MG63 (cell line): ENCODE results near the gene POLD1. TPM values are rescaled to one million over a fixed set of nuclear protein-coding genes. Genes with fewer than 3 reads are reported as not detected.
"Not testable (repeated sequence)": the region's sequence is repeated elsewhere in the genome, so short reads cannot be mapped to it uniquely, and the experiment has no call there.

Experiments used
- DNase-seq: peaks from one replicate; pipeline ENCODE4 v3.0.0-alpha.2; 2020
- H3K27me3 ChIP-seq: fragments of 250-450 bp; sonication (Bioruptor Pico); 2 replicates; pipeline ENCODE4 v1.5.1; 2020; ENCODE audit warnings: mild to moderate bottlenecking, moderate library complexity
- H3K36me3 ChIP-seq: fragments of 250-450 bp; sonication (Bioruptor Pico); 2 replicates; pipeline ENCODE4 v1.5.1; 2020; ENCODE audit warnings: mild to moderate bottlenecking, moderate library complexity
- H3K4me3 ChIP-seq: fragments of 250-450 bp; sonication (Bioruptor Pico); 2 replicates; pipeline ENCODE4 v1.5.1; 2020; ENCODE audit warnings: mild to moderate bottlenecking, moderate library complexity
- H3K9me3 ChIP-seq: fragments of 250-450 bp; sonication (Bioruptor Pico); 2 replicates; pipeline ENCODE4 v1.5.1; 2020; ENCODE audit warnings: mild to moderate bottlenecking, moderate library complexity
- total RNA-seq: library from RNA; depleted of rRNA; stranded (reverse); fragments of >200 nt; shearing (Covaris generic); gene quantifications from 2 replicates; pipeline ENCODE4 v1.2.3, GENCODE V29; 2014; ENCODE audit warnings: low replicate concordance

The POLD1 gene
- total RNA-seq, 1 experiment from 2014 or later = 117 TPM

DNA sequence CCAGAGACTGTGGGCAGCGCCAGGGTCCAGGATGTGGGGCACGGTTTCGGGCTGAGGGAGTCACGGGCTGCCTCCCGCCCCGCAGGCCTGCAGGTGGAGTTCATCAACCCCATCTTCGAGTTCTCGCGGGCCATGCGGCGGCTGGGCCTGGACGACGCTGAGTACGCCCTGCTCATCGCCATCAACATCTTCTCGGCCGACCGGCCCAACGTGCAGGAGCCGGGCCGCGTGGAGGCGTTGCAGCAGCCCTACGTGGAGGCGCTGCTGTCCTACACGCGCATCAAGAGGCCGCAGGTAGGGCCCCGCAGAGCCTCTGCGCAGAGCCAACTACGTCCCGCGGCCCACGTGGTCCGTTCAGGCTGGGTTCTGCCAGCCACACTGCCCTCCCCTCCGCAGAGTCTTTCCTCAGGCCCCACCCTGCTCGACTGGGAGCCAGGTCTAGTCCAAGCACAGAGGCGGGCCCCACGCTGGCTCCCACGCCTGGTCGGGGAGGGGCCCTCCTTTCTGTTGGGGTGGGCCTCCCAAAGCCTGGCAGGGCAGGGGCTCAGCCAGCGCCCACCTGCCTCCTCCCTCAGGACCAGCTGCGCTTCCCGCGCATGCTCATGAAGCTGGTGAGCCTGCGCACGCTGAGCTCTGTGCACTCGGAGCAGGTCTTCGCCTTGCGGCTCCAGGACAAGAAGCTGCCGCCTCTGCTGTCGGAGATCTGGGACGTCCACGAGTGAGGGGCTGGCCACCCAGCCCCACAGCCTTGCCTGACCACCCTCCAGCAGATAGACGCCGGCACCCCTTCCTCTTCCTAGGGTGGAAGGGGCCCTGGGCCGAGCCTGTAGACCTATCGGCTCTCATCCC lies 2.0 kb upstream of the POLD1 start:
- no peaks in the 10 kb centered on the region for H3K27me3 ChIP-seq
- DNase-seq = no peak
- H3K36me3 ChIP-seq = peaks cover 66% of the 10 kb centered on the region
- no peak overlapping the region for H3K4me3 ChIP-seq
- H3K9me3 ChIP-seq = no peaks in the 10 kb centered on the region

- Histone ChIP-seq H3K36me3 (peaks cover 64% of the 10 kb centered on the region), H3K9me3 (no peaks in the 10 kb centered on the region), H3K4me3 (peak overlapping the region; percentile 78), H3K27me3 (no peaks in the 10 kb centered on the region)
- no peak for DNase-seq
These were observed 921 bp upstream of the POLD1 start for GRCh38 chr19:50383001-50383851.

- DNase-seq = peak; percentile 44
- no peaks in the 10 kb centered on the region for H3K9me3 ChIP-seq
- H3K36me3 ChIP-seq = peaks cover 48% of the 10 kb centered on the region
- no peaks in the 10 kb centered on the region for H3K27me3 ChIP-seq
- peak overlapping the region; percentile 78 for H3K4me3 ChIP-seq
These were observed 763 bp downstream of the POLD1 start for GRCh38 chr19:50384685-50385535.

DNA sequence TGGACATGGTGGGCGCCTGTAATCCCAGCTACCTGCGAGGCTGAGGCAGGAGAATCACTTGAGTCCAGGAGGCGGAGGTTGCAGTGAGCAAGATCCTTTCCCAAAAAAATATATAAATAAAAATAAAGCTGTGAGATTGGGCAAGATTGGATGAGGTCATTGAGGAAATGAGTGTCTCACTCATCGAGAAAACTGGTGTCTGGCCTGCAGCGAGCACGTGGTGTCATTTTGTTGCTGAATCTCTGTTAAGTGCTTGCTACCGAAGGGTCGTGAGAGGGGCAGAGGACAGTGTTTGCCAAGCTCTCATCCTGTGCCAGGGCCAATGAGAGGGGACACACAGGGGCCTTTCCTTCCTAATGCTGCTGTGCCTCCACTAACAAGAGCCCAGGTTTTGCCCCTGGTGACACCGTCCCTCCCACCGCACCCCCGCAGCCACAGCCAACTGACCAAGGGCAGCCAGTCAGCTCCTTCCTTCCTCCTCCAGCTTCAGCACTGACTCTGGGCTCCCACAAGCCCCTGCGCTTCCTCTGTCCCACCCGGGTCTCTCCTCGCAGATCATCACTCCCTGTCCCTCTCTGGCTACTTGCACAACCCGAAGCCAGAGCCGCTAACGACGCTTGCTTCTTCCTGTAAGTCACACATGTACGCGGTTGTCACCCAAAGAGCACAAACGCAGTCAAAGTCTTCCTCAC lies 3.2 kb downstream of the POLD1 start:
- Histone ChIP-seq H3K9me3 (no peaks in the 10 kb centered on the region), H3K36me3 (peaks cover 42% of the 10 kb centered on the region), H3K27me3 (no peaks in the 10 kb centered on the region), H3K4me3 (no peak overlapping the region)
- no peak for DNase-seq

DNA sequence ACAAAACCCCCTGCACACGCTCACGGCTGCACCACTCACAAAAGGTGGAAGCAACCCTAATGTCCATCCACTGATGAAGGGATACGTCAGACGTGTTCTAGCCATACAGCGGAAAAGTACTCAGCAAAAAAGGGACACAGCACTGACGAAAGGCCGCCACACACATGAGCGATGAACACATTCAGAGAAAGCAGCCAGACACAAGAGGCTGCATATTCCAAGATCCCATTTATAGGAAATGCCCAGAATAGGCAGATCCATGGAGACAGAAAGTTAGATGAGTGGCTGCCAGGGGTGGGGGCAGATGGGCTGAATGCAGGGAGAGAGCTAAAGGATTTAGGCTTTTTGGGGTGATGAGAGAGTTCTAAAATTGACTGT lies 3.7 kb downstream of the POLD1 start:
- peaks cover 41% of the 10 kb centered on the region for H3K36me3 ChIP-seq
- DNase-seq = no peak
- no peaks in the 10 kb centered on the region for H3K9me3 ChIP-seq
- no peaks in the 10 kb centered on the region for H3K27me3 ChIP-seq
- no peak overlapping the region for H3K4me3 ChIP-seq

DNA sequence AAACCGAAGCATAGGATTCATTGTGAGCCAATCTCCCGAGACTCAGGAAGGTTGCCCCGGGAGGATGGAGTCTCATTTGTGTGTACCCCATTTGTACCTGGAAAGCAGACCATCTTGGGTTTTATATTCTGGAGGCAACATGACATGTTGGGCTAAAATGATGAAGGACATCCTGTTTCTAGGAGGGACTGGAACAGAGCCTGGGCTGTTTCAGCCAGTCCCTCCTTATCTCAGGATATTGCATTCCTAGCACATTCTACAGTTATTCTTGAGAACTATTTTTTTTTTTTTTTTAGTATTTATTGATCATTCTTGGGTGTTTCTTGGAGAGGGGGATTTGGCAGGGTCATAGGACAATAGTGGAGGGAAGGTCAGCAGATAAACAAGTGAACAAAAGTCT lies 6.1 kb downstream of the POLD1 start:
- H3K4me3 ChIP-seq, H3K27me3 ChIP-seq, DNase-seq, H3K9me3 ChIP-seq: not testable (repeated sequence)
- peaks cover 55% of the 10 kb centered on the region for H3K36me3 ChIP-seq

- not testable (repeated sequence) for H3K27me3 ChIP-seq, H3K4me3 ChIP-seq, H3K9me3 ChIP-seq, DNase-seq
- peaks cover 52% of the 10 kb centered on the region for H3K36me3 ChIP-seq
These were observed 6.8 kb downstream of the POLD1 start for GRCh38 chr19:50390952-50391351.

DNA sequence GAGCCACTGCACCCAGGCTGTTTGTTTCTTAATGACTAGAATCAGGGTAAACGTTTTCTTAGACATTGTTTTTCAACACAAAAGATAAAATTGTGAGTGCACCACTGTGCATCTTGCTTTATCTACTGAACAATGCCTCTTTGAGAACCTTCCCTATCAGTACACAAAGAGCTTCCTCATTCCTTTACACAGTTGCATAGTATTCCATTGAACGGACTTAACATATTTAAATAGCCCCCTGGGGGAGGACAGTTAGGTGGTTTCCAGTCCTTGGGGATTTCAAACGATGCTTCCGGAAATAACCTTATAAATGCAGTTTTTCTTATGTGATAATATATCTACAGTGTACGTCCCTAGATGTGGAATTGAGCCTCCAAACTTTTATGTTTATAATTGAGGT lies 8.6 kb downstream of the POLD1 start:
- DNase-seq = no peak

DNA sequence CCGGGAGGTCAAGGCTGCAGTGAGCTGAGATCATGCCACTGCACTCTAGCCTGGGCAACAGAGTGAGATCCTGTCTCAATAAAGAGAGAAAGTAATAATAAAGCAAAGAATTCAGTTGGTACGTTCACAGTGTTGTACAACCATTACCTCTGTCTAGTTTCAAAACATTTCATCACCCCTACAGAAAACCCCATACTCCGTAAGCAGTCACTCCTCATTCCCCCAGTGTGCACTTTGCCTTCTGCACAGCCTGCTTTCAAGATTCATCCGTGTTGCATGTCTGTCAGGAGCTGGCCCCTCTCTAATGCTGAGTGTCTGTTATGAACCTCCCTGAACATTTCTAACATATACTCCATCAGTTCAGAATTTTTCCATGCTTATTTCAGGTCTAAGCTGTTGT lies 9.4 kb downstream of the POLD1 start:
- no peak for DNase-seq
- no peaks in the 10 kb centered on the region for H3K9me3 ChIP-seq
- no peaks in the 10 kb centered on the region for H3K27me3 ChIP-seq
- H3K36me3 ChIP-seq = peaks cover 33% of the 10 kb centered on the region
- H3K4me3 ChIP-seq = no peak overlapping the region

More for the DNA sequence above, 8.6 kb downstream of the POLD1 start:
- Histone ChIP-seq H3K4me3 (no peak overlapping the region), H3K27me3 (no peaks in the 10 kb centered on the region), H3K9me3 (no peaks in the 10 kb centered on the region), H3K36me3 (peaks cover 35% of the 10 kb centered on the region)

DNA sequence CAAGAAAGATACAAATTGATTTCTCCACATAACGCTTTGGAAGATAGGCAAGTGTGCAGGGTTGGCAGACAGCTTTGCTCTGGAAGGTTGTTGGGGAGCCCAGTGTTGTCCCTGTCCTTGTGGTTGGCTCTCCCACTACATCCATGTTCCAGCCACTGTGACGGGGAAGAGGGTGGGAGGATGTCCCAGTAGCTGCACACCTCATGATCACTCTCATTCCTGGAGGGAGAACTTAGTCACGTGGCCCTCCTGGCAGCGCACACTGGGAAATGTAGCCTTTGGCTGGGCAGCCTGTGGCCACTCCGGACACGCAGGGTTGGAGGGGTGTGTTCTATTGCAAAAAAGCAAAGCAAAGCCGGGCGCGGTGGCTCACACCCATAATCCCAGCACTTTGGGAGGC lies 9.9 kb downstream of the POLD1 start:
- peaks cover 33% of the 10 kb centered on the region for H3K36me3 ChIP-seq

DNA sequence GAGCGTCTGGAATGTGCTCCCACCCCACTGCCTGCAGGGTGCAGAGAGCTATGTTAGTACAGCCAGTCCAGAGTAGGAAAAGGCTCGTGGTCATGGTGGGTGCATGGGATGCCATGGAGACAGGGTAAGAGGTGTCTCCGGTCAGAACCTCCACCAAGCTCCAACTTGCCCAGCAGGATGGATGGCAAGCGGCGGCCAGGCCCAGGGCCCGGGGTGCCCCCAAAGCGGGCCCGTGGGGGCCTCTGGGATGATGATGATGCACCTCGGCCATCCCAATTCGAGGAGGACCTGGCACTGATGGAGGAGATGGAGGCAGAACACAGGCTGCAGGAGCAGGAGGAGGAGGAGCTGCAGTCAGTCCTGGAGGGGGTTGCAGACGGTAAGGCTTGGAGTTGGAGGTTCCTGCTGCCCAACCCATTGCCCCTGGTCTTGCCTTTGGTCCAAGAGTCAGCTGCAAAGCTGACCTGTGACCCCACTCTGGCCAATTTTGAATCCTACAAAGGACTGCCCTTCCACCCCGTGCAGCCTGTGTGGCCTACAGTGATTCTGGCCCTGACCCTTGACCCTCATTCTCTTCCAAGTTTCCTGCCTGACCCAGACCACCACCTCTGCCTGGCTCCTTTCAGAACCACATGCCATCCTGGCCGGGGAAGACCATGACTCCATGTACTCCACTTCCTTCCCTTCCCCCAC lies 14.7 kb downstream of the POLD1 start:
- no peak overlapping the region for H3K4me3 ChIP-seq
- H3K27me3 ChIP-seq = no peaks in the 10 kb centered on the region
- H3K36me3 ChIP-seq = peaks cover 37% of the 10 kb centered on the region
- H3K9me3 ChIP-seq = no peaks in the 10 kb centered on the region
- no peak for DNase-seq

More for the DNA sequence above, 9.9 kb downstream of the POLD1 start:
- Histone ChIP-seq H3K4me3 (no peak overlapping the region), H3K9me3 (no peaks in the 10 kb centered on the region), H3K27me3 (no peaks in the 10 kb centered on the region)
- no peak for DNase-seq

DNA sequence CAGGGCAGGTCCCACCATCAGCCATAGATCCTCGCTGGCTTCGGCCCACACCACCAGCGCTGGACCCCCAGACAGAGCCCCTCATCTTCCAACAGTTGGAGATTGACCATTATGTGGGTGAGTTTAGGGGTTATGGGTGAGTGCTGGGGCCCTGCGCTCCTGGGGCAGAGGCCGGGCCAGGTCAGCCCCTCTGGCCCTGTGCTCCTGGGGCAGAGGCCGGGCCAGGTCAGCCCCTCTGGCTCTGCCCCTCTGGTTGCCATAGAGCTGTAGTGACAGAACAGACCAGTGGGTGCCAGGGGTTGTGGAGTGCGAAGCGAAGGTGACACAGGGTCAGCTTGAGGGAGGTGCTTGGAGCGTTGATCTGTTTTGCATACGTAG lies 15.2 kb downstream of the POLD1 start:
- Histone ChIP-seq H3K4me3 (no peak overlapping the region), H3K36me3 (peaks cover 34% of the 10 kb centered on the region), H3K9me3 (no peaks in the 10 kb centered on the region), H3K27me3 (no peaks in the 10 kb centered on the region)
- DNase-seq = no peak

DNA sequence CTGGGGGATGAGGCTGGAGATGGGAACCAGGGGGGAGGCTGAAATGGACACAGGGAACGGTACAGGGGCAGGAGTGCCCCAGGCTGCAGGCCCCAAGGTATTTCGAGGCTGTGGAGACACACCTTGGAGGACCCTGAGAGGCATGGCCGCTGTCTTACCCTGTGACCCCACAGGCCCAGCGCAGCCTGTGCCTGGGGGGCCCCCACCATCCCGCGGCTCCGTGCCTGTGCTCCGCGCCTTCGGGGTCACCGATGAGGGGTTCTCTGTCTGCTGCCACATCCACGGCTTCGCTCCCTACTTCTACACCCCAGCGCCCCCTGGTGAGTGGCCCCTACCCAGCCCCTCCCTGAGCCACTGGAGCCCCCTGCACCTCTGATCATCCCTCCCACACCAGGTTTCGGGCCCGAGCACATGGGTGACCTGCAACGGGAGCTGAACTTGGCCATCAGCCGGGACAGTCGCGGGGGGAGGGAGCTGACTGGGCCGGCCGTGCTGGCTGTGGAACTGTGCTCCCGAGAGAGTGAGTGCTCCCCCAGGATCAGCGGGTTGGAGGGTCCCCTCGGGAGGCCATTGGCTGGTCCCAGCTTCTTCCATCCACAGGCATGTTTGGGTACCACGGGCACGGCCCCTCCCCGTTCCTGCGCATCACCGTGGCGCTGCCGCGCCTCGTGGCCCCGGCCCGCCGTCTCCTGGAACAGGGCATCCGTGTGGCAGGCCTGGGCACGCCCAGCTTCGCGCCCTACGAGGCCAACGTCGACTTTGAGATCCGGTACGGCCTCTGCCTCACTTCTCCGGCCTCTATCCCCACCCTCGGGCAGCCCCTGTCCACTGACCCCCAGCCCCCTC lies 17.7 kb downstream of the POLD1 start:
- Histone ChIP-seq H3K4me3 (no peak overlapping the region), H3K9me3 (no peaks in the 10 kb centered on the region), H3K36me3 (peaks cover 54% of the 10 kb centered on the region), H3K27me3 (no peaks in the 10 kb centered on the region)
- DNase-seq = no peak

DNA sequence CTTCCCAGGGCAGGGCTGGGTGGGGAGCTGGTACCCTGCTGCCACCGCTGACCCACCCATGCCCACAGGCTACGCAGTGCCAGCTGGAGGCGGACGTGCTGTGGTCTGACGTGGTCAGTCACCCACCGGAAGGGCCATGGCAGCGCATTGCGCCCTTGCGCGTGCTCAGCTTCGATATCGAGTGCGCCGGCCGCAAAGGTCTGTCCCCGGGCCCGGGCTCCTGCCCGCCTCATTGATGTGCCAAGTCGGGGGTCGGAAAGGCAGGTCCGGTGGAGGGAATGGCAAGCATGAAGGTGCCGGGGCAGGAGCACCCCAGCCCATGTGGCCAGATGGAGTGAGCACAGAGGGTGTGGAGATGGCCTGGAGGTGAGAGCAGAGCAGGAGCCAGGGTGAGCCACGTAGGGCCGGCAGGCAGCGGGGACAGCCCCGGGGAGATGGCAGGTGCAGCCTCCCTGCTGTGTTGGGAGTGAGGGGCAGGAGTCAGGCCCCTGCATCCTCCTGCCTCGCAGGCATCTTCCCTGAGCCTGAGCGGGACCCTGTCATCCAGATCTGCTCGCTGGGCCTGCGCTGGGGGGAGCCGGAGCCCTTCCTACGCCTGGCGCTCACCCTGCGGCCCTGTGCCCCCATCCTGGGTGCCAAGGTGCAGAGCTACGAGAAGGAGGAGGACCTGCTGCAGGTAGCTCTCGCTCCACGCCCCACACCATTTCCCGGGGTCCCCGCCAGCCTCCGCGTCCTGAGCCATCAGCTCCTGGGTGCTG lies 18.6 kb downstream of the POLD1 start:
- Histone ChIP-seq H3K9me3 (no peaks in the 10 kb centered on the region), H3K4me3 (no peak overlapping the region), H3K27me3 (no peaks in the 10 kb centered on the region), H3K36me3 (peaks cover 59% of the 10 kb centered on the region)
- no peak for DNase-seq
